Umbilical cord (tissue), 2 donors: Measurements from ENCODE around the gene ORC4. TPM values are rescaled to one million over a fixed set of nuclear protein-coding genes. Genes with fewer than 3 reads are reported as not detected.
"Not testable (repeated sequence)": the region's sequence is repeated elsewhere in the genome, so short reads cannot be mapped to it uniquely, and the experiment has no call there.

Experiments
- DNase-seq: peaks from one replicate; pipeline ENCODE4 v3.0.0-alpha.2; 2015; ENCODE audit warnings: low spot score
- total RNA-seq: library from RNA; depleted of rRNA; stranded (reverse); fragments of >200 nt; gene quantifications from one replicate; pipeline ENCODE4 v1.2.3, GENCODE V29; 2014; ENCODE audit warnings: low replicate concordance; ENCODE audit not compliant: insufficient read depth

ORC4 gene
- total RNA-seq, 1 donor from 2014 or later, result 19.0 TPM

GRCh38 chr2:148014616-148015015, 5.9 kb downstream of the ORC4 start:
- no peak for DNase-seq

GRCh38 chr2:148013876-148014275, 6.7 kb downstream of the ORC4 start:
- no peak for DNase-seq

DNA sequence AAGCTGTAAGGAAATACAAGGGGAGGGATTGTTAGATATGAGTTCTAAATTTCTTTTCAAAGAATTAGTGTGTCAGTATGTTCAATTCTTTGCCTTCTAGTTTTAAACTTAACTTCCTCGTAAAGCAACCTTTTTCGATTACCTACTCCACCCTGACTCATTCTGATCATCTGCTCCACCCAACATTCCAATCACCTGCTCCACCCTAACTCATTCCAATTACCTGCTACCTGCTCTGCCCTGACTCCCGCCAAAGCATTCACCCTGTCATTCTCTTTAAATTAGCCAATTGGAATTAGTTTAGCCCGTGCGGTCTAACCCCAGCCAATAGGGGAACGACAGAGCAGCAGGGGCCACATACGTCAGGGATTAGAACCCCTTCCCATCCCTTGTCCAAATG, 12.1 kb downstream of the ORC4 start:
- not testable (repeated sequence) for DNase-seq

- no peak for DNase-seq
Observed at GRCh38 chr2:148007219-148007900, 13.2 kb downstream of the ORC4 start.

- no peak for DNase-seq
Observed at GRCh38 chr2:148006249-148007007, 14.1 kb downstream of the ORC4 start.

- not testable (repeated sequence) for DNase-seq
Observed at GRCh38 chr2:148002420-148002819, 18.1 kb downstream of the ORC4 start.

DNA sequence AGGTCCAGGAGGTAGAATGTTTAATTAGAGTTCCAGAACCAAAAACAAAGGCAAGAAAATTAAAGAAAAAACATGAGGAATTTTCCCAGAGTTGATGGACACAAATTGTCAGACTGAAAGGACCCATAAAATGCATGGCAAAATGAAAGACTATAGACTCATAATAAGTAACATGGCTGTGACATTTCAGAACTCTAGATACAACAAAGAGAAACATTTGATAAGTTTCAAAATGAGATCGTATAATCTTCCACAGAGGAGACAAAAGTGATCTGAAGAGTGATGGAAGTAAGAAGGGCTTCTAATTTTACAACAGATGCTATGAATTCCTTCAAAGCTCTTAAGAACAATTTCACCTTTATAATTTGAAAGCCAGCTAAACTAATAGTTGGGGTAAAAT, 20.4 kb downstream of the ORC4 start:
- no peak for DNase-seq

GRCh38 chr2:147999126-147999525, 21.4 kb downstream of the ORC4 start:
- no peak for DNase-seq

DNA sequence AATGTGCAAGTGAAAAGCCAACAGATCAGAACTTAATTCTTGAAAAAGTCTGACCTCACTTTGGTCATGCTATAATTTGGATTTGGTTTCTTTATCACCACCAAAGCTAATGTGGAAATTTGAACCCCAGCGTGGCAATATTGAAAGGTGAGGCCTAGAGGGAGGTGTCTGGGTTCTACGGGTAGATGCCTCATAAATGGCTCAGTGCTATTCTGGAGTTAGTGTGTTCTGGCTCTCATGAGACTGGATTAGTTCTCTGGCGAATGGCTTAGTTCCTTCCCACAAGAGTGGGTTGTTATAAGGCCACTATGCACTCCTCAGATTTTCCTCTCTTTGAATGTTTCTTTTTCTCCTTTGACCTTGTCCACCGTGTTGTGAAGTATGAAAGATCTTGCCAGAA, 22.3 kb downstream of the ORC4 start:
- no peak for DNase-seq

DNA sequence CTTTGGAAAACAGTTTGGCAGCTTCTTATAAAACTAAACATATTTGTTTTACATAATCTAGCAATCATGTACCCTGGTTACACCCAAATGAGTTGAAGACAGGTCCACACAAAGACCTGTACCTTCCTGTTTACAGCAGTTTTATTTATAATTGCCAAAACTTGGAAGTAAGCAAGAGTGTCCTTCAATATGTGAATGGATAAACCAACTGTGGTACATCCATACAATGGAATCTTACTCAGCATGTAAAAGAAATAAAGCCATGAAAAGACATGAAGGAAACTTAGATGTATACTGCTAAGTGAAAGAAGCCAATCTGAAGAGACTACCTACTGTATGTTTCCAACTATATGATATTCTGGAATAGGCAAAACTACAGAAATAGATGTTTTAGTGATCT, 23.7 kb downstream of the ORC4 start:
- DNase-seq, result no peak

GRCh38 chr2:147994965-147995364, 25.6 kb downstream of the ORC4 start:
- DNase-seq, result not testable (repeated sequence)

GRCh38 chr2:147989809-147990403, 30.6 kb downstream of the ORC4 start:
- DNase-seq, result peak; percentile 54

GRCh38 chr2:147989102-147989501, 31.4 kb downstream of the ORC4 start:
- DNase-seq, result no peak

DNA sequence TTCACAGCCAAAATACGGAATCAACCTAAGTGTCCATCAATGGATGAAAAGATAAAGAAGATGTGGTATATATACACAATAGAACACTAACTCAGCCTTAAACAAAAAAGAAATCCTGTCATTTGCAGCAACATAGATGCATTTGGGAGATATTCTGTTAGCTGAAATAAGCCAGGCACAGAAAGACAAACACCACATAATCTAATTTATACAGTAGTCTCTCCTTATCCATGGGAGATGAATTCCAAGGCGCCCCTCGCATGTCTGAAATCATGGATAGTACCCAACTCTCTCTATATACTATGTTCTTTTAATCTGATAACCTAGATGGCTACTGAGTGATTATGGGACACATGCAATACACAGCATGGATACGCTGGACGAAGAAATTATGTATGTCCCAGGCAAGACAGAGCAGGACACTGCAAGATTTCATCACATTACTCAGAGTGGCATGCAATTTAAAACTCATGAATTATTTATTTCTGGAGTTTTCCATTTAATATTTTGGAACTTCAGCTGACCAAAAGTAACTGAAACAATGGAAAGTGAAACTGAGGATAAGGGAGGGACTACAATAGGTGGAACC, 39.5 kb downstream of the ORC4 start:
- peak; percentile 14 for DNase-seq

DNA sequence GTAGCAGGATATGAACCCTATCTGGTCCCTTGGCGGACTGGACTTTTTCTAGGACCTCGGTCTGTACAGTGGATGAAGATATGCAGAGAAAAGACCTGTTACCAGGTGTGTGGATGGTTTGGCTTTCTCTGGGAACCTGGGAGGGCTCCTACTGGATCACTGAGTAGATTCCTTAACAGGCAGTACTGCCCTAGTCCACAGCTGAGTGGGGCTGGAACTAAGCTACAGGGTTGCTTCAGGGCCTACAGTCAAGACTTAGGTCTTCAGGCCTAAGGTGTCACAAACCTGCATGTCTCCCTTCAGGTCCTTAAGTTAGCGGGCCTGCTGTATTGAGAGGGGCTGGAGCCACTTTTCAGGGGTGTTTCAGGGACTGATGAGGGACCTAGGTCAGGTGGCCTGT, 42.9 kb downstream of the ORC4 start:
- DNase-seq, result no peak

GRCh38 chr2:147976102-147976501, 44.4 kb downstream of the ORC4 start:
- no peak for DNase-seq

- DNase-seq, result no peak
Observed at GRCh38 chr2:147968571-147968970, 52.0 kb downstream of the ORC4 start.

GRCh38 chr2:147952118-147952517, 68.4 kb downstream of the ORC4 start:
- no peak for DNase-seq

DNA sequence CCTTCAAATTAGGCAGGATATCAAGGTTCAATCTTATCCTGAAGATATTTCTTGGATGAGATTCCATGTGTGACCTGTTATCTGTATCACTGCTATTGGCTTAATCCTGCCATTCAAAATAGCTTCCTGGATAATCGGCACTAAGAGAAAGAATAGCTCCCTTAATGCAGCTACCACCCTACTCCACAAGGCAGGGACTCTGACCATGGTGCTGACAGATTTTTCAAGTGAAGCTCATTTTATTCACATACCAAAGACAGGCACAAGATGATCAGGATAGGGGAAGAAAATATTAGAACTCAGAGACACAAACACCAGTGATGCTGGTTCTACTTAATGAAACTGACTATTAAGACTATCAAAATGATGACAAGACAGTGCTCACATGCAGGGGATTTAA, 74.9 kb downstream of the ORC4 start:
- DNase-seq, result peak; percentile 19

- DNase-seq, result no peak
Observed at GRCh38 chr2:147939313-147939712, 81.2 kb downstream of the ORC4 start.

DNA sequence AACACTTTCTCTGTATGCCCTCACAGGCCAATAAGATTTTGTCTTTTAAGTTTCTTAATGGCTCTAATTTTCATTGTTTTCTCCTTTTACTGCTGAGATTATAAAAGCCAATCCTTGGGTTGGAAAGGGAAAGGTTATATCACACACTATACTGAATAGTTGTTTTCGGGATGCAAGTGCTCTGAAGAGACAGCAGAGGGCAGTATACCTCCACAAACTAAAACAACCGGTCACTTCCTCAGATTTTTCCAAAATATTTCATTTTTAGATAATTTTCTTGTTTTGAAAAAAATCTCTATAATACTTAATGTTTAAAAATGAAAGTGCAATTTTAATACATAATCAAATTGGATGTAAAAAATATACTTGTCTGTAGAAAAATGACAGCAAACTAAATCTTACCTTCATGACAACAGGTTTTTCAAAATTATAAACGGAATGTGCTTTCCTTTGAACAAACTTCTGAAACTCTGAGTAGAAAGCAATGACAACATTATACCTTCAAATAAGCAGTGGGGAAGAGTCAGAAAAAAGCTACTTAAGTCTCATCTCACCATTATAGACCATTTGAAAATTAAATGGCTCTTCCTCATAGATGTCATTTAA, 82.7 kb downstream of the ORC4 start:
- DNase-seq, result peak; percentile 25
